22Rv1 (cell line): Measurements from ENCODE around the gene CDHR3.

Experiments
- CTCF ChIP-seq: fragments of 450-650 bp; IDR thresholded peaks from 2 replicates; pipeline ENCODE4 v1.5.1; 2017; ENCODE audit warnings: mild to moderate bottlenecking
- ZFX ChIP-seq: fragments of 450-650 bp; IDR thresholded peaks from 2 replicates; pipeline ENCODE4 v1.6.1; 2017; ENCODE audit warnings: antibody characterized with exemption, borderline replicate concordance

- TF ChIP-seq CTCF (no peak), ZFX (no peak)
Measured at GRCh38 chr7:106082087-106082854, 119.2 kb downstream of the CDHR3 start.
